RWPE2 (cell line): Measurements from ENCODE around the gene PMPCA.
A peak's percentile ranks its signal among the peaks of the same experiment; 100 is the strongest.
"Not testable (repeated sequence)": the region's sequence is repeated elsewhere in the genome, so short reads cannot be mapped to it uniquely, and the experiment has no call there.

Experiments used
- ATAC-seq: fragments of 200-7000 bp; cut with Tn5 transposase; 3 replicates; pipeline ENCODE4 v1.9.1; 2021; ENCODE audit warnings: low read depth
- DNase-seq: peaks from one replicate; pipeline ENCODE4 v3.0.0-alpha.2; 2020; ENCODE audit warnings: low spot score
- H3K27ac ChIP-seq: fragments of 450-650 bp; 2 replicates; pipeline ENCODE4 v1.5.1; 2017; ENCODE audit warnings: mild to moderate bottlenecking; ENCODE audit not compliant: poor library complexity, severe bottlenecking
- H3K27me3 ChIP-seq: fragments of 250-450 bp; sonication (Bioruptor Pico); 2 replicates; pipeline ENCODE4 v1.5.1; 2021; ENCODE audit warnings: mild to moderate bottlenecking, moderate library complexity; ENCODE audit not compliant: insufficient read depth, poor library complexity, severe bottlenecking
- H3K36me3 ChIP-seq: fragments of 250-450 bp; sonication (Bioruptor Pico); 2 replicates; pipeline ENCODE4 v1.5.1; 2020; ENCODE audit warnings: low read depth, mild to moderate bottlenecking, moderate library complexity
- H3K4me1 ChIP-seq: fragments of 250-450 bp; sonication (Bioruptor Pico); 2 replicates; pipeline ENCODE4 v1.5.1; 2021; ENCODE audit warnings: mild to moderate bottlenecking, moderate library complexity; ENCODE audit not compliant: insufficient read depth, poor library complexity, severe bottlenecking
- H3K4me3 ChIP-seq: fragments of 250-450 bp; sonication (Bioruptor Pico); 2 replicates; pipeline ENCODE4 v1.5.1; 2021; ENCODE audit warnings: mild to moderate bottlenecking, moderate library complexity; ENCODE audit not compliant: severe bottlenecking
- H3K9me3 ChIP-seq: fragments of 250-450 bp; sonication (Bioruptor Pico); 2 replicates; pipeline ENCODE4 v1.5.1; 2021; ENCODE audit warnings: mild to moderate bottlenecking, moderate library complexity; ENCODE audit not compliant: severe bottlenecking
- TF ChIP-seq, protein P1 (sequence below): fragments of 450-650 bp; IDR thresholded peaks from one replicate; pipeline ENCODE4 v1.5.1; 2017; ENCODE audit warnings: mild to moderate bottlenecking, moderate library complexity; ENCODE audit not compliant: poor library complexity, severe bottlenecking

Gene PMPCA

DNA sequence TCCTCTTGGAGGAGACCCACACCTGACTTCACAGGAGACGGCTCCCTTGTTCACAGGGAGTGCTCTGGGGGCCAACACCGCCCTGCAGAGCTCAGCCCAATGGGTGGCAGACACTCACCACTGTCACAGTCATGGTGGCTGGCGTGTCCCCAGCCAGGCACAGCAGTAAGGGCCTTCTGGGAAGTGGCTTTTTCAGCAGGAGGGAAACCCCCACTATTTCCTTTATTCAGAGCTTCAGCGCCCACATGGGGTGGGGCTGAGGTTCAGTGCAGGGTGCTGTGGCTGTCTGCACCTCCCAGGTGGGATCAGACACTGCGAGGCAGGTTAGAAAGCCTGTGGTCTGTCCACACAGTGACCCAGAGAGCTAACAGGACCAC lies 6.9 kb upstream of the PMPCA start:
- no peaks in the 10 kb centered on the region for H3K9me3 ChIP-seq
- no peak overlapping the region for H3K4me3 ChIP-seq
- peaks cover 54% of the 10 kb centered on the region for H3K36me3 ChIP-seq
- H3K27me3 ChIP-seq: no peaks in the 10 kb centered on the region
- H3K4me1 ChIP-seq: no peaks in the 10 kb centered on the region
- ATAC-seq: no peak
- DNase-seq: no peak
- no peak overlapping the region for H3K27ac ChIP-seq
- TF ChIP-seq, protein P1, sequence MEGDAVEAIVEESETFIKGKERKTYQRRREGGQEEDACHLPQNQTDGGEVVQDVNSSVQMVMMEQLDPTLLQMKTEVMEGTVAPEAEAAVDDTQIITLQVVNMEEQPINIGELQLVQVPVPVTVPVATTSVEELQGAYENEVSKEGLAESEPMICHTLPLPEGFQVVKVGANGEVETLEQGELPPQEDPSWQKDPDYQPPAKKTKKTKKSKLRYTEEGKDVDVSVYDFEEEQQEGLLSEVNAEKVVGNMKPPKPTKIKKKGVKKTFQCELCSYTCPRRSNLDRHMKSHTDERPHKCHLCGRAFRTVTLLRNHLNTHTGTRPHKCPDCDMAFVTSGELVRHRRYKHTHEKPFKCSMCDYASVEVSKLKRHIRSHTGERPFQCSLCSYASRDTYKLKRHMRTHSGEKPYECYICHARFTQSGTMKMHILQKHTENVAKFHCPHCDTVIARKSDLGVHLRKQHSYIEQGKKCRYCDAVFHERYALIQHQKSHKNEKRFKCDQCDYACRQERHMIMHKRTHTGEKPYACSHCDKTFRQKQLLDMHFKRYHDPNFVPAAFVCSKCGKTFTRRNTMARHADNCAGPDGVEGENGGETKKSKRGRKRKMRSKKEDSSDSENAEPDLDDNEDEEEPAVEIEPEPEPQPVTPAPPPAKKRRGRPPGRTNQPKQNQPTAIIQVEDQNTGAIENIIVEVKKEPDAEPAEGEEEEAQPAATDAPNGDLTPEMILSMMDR: no peak

DNA sequence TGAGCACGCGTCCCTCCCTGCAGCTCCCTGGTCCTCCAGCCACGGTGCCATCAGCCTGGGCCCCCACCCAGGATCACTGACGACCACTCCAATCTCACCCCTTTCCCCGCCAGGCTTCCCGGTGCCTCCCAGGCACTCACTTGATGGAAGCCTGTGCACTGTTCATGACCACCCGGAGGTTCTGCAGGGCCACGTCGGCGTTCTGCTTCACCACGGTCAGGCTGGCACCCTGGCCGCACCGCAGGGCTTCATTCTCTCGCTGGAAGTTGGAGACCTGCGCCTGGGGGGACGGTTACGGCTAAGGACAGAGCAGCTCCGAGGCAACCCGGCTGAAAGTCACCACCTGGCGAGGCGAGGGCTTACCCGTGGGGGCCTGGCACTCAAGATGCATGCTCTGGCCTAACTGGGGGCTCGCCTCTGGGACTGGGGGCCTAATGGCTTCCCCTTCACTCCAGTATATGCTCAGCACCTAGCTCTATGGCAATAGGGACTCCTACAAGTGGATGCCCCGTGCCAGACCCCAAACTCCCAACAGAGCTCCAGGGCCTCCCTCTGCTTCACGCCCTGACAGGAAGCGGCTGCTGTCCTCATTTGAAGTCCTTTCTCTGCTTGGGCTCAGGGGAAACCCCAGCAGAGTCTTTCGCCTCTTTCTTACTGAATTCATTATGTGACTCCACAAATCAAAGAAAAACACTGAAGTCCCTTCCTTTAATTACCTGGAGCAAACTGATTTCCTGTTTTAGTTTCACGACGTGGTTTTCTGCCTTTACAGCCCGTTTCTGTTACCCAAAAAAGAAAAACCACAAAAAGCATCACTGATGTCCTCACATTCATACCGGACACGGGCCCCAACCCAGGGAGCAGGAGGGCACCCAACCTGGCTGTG lies 6.3 kb upstream of the PMPCA start:
- ATAC-seq: no peak
- TF ChIP-seq, protein P1: no peak
- H3K4me3 ChIP-seq: no peak overlapping the region
- H3K36me3 ChIP-seq: peaks cover 55% of the 10 kb centered on the region
- no peaks in the 10 kb centered on the region for H3K4me1 ChIP-seq
- no peaks in the 10 kb centered on the region for H3K27me3 ChIP-seq
- no peak overlapping the region for H3K27ac ChIP-seq
- no peaks in the 10 kb centered on the region for H3K9me3 ChIP-seq
- peak; percentile 48 for DNase-seq

DNA sequence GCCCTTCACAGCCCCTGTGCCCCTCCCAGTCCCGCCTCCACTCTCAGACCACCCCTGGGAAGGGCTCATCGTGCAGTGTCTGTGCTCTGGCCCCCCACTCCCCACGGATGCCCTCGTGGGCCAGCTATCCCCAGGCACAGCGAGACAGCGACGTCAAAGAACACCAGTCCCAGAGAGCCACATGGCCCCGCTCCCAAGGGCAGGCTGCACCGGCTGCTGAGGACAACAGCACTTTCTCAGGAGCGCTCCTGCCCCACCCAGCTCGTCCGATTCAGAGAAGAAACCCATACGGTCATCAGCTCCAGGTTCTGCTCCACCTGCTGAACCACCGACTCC lies 5.7 kb upstream of the PMPCA start:
- no peaks in the 10 kb centered on the region for H3K4me1 ChIP-seq
- H3K9me3 ChIP-seq: no peaks in the 10 kb centered on the region
- no peak overlapping the region for H3K27ac ChIP-seq
- peak; percentile 47 for DNase-seq
- no peak overlapping the region for H3K4me3 ChIP-seq
- peaks cover 55% of the 10 kb centered on the region for H3K36me3 ChIP-seq
- no peak for ATAC-seq
- TF ChIP-seq, protein P1: no peak
- H3K27me3 ChIP-seq: no peaks in the 10 kb centered on the region

DNA sequence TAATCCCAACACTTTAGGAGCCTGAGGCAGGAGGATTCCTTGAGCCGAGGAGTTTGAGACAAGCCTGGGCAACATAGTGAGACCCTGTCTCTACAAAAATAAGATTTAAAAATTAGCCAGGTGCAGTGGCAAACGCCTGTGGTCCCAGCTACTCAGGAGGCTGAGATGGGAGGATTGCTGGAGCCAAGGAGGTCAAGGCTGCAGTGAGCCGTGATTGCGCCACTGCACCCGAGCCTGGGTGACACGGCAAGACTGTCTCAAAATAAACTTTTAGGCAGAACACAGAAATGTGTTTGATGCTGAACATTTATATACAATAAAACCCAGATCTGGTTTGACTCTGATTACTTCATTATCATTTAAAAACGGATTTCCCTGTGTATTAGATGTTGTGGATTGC lies 5.0 kb upstream of the PMPCA start:
- no peak overlapping the region for H3K4me3 ChIP-seq
- H3K27ac ChIP-seq: no peak overlapping the region
- DNase-seq (no peak), ATAC-seq (no peak)
- no peaks in the 10 kb centered on the region for H3K27me3 ChIP-seq
- H3K4me1 ChIP-seq: no peaks in the 10 kb centered on the region
- H3K36me3 ChIP-seq: peaks cover 55% of the 10 kb centered on the region
- TF ChIP-seq, protein P1: no peak
- H3K9me3 ChIP-seq: no peaks in the 10 kb centered on the region

DNA sequence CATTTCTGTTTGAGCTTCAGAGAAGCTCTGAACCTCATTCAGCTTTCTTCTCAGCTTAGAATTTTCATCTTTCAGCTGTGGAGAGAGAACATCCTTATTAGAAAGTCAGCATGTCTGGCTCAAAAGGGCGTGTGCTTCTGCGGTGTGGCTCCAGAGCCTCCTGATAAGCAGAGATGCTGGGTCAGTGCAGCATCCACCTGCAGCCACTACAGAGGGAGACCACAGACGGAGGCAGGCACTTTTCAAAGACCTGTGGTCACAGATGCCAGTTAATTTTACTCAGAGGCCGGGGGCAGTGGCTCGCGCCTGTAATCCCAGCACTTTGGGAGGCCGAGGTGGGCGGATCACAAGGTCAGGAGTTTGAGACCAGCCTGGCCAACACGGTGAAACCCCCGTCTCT lies 4.6 kb upstream of the PMPCA start:
- H3K4me3 ChIP-seq, ATAC-seq, H3K4me1 ChIP-seq, H3K27me3 ChIP-seq, H3K9me3 ChIP-seq, H3K27ac ChIP-seq, DNase-seq: not testable (repeated sequence)
- peaks cover 55% of the 10 kb centered on the region for H3K36me3 ChIP-seq

DNA sequence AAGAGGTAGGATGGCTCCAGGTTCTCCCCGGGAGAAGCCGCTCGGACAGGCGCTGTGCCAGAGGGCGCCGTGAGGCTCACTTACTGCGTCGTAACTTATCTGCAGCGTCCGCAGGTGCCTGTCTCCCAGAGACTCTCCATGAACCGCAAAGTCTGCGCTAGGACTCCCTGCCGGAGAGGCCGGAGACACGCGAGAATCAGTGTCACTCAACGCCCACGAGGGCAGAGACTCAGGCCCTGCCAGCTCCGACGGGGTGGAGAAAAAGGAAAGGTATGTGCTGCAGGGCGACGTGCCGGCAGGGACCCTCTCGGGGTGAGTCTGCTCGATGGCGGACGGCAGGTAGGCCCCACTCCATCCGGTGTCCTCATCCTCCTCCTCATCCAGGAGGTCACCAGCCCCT lies 3.4 kb upstream of the PMPCA start:
- not testable (repeated sequence) for H3K27ac ChIP-seq, H3K4me1 ChIP-seq

More for the DNA sequence above, 3.4 kb upstream of the PMPCA start:
- DNase-seq: peak; percentile 49
- peaks cover 56% of the 10 kb centered on the region for H3K36me3 ChIP-seq
- not testable (repeated sequence) for H3K27me3 ChIP-seq, H3K9me3 ChIP-seq, H3K4me3 ChIP-seq, ATAC-seq
